Neural crest cell (in vitro differentiated cells): Measurements from ENCODE around the gene STEAP1. TPM values are rescaled to one million over a fixed set of nuclear protein-coding genes. Genes with fewer than 3 reads are reported as not detected.

Experiments used
- DNase-seq: peaks from one replicate; pipeline ENCODE4 v3.0.0; 2021; ENCODE audit warnings: low read depth, mixed read lengths, low spot score
- H3K27ac Mint-ChIP-seq: one replicate; pipeline ENCODE4 v1.8.0; 2021; ENCODE audit warnings: mild to moderate bottlenecking, mixed read lengths; ENCODE audit not compliant: unreplicated experiment
- H3K27me3 Mint-ChIP-seq: 2 replicates; pipeline ENCODE4 v1.8.0; 2021; ENCODE audit warnings: low read depth, mild to moderate bottlenecking, mixed read lengths
- H3K36me3 Mint-ChIP-seq: 2 replicates; pipeline ENCODE4 v1.8.0; 2021; ENCODE audit warnings: low read depth, mild to moderate bottlenecking, mixed read lengths
- H3K4me1 Mint-ChIP-seq: 2 replicates; pipeline ENCODE4 v1.8.0; 2021; ENCODE audit warnings: mixed read lengths
- H3K4me3 Mint-ChIP-seq: one replicate; pipeline ENCODE4 v1.8.0; 2021; ENCODE audit warnings: mild to moderate bottlenecking, mixed read lengths
- H3K9me3 Mint-ChIP-seq: 2 replicates; pipeline ENCODE4 v1.8.0; 2021; ENCODE audit warnings: mixed read lengths
- total RNA-seq: library from RNA; stranded (reverse); gene quantifications from 2 replicates; pipeline ENCODE4 v1.2.1, GENCODE V29; 2021
- TF ChIP-seq, protein P1 (sequence below): fragments of 200-600 bp; sonication (generic); conservative IDR thresholded peaks from 2 replicates; pipeline ENCODE4 v1.5.0; 2021; ENCODE audit warnings: antibody characterized with exemption, mild to moderate bottlenecking

STEAP1 gene
- total RNA-seq, 1 donor from 2014 or later = 2.4 TPM

DNA sequence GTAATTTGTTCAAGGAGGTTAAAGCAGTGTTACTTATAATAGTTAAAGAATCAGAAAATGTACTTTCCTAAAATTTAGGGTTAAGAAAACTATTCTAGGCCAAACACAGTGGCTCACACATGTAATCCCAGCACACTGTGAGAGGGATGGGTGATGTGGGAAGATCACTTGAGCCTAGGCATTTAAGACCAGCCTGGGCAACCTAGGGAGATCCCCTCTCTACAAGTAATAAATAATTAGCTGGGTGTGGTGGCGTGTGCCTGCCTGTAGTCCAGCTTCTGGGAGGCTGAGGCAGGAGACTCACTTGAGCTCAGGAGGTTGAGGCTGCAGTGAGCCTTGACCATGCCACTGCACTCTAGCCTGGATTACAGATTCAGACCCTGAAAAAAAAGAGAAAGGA lies 53.7 kb downstream of the STEAP1 start:
- TF ChIP-seq, protein P1, sequence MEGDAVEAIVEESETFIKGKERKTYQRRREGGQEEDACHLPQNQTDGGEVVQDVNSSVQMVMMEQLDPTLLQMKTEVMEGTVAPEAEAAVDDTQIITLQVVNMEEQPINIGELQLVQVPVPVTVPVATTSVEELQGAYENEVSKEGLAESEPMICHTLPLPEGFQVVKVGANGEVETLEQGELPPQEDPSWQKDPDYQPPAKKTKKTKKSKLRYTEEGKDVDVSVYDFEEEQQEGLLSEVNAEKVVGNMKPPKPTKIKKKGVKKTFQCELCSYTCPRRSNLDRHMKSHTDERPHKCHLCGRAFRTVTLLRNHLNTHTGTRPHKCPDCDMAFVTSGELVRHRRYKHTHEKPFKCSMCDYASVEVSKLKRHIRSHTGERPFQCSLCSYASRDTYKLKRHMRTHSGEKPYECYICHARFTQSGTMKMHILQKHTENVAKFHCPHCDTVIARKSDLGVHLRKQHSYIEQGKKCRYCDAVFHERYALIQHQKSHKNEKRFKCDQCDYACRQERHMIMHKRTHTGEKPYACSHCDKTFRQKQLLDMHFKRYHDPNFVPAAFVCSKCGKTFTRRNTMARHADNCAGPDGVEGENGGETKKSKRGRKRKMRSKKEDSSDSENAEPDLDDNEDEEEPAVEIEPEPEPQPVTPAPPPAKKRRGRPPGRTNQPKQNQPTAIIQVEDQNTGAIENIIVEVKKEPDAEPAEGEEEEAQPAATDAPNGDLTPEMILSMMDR = no peak
- peaks cover 2% of the 10 kb centered on the region for H3K9me3 Mint-ChIP-seq
- DNase-seq = no peak
- H3K36me3 Mint-ChIP-seq = peaks cover 2% of the 10 kb centered on the region
- peaks cover 30% of the 10 kb centered on the region for H3K27me3 Mint-ChIP-seq
- peaks cover 8% of the 10 kb centered on the region for H3K4me1 Mint-ChIP-seq
- H3K4me3 Mint-ChIP-seq = no peak overlapping the region
- H3K27ac Mint-ChIP-seq = no peak overlapping the region

DNA sequence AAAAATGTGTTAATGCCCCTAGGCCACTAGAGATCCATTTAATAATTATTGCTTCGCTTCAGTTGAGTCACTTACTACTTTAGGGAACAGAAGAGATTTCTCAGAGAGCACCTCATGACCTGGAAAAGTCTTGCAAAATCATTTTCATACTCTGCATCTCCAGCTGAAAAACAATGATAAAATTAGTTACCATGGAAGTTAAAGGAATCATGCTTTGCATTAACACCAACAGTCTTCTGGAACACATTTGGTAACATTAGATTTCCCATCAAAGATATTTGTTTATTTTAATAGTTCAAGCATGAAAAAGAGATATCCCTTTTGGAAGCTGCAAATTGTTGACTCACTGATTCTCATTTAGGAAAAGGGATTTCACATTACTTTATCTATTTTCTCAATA lies 55.5 kb downstream of the STEAP1 start:
- H3K36me3 Mint-ChIP-seq = peaks cover 2% of the 10 kb centered on the region
- TF ChIP-seq, protein P1 = no peak
- peaks cover 2% of the 10 kb centered on the region for H3K9me3 Mint-ChIP-seq
- peak overlapping the region; percentile 16 for H3K4me3 Mint-ChIP-seq
- DNase-seq = no peak
- H3K4me1 Mint-ChIP-seq = peaks cover 8% of the 10 kb centered on the region
- H3K27me3 Mint-ChIP-seq = peaks cover 30% of the 10 kb centered on the region
- no peak overlapping the region for H3K27ac Mint-ChIP-seq

- Mint-ChIP-seq H3K27me3 (peaks cover 30% of the 10 kb centered on the region), H3K4me1 (peaks cover 8% of the 10 kb centered on the region), H3K27ac (no peak overlapping the region), H3K4me3 (peak overlapping the region; percentile 66), H3K9me3 (no peaks in the 10 kb centered on the region), H3K36me3 (peaks cover 2% of the 10 kb centered on the region)
- no peak for DNase-seq
- TF ChIP-seq, protein P1 = no peak
Observed at GRCh38 chr7:90210475-90210874, 56.2 kb downstream of the STEAP1 start.

- Mint-ChIP-seq H3K4me1 (peaks cover 8% of the 10 kb centered on the region), H3K27me3 (peaks cover 28% of the 10 kb centered on the region), H3K9me3 (no peaks in the 10 kb centered on the region), H3K4me3 (peak overlapping the region; percentile 66), H3K36me3 (no peaks in the 10 kb centered on the region), H3K27ac (no peak overlapping the region)
- no peak for DNase-seq
- TF ChIP-seq, protein P1 = no peak
Observed at GRCh38 chr7:90210981-90211380, 56.7 kb downstream of the STEAP1 start.

DNA sequence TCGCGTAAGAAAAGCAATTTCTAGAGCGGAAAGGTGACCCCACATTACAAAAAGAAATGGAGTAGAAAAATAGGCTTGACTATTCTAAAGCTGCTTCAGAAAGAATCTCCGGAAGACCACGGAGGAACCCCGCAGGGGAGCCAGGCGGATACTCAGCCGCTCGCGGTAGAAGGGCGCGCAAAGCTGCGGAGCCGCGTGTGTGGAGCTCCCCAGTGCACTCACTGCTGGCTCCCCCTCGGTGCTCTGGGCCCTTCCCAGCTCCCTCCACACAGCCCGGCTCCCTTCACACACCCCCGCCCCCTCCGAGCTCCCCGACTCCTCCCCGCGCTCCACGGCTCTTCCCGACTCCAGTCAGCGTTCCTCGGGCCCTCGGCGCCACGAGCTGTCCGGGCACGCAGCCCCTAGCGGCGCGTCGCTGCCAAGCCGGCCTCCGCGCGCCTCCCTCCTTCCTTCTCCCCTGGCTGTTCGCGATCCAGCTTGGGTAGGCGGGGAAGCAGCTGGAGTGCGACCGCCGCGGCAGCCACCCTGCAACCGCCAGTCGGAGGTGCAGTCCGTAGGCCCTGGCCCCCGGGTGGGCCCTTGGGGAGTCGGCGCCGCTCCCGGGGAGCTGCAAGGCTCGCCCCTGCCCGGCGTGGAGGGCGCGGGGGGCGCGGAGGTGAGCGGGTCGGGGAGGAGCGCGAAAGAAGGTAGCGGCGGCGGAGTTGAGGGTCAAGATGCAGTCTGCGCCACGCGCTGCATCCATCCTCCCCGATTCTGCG lies 57.3 kb downstream of the STEAP1 start, which contains the start of gene STEAP2:
Gene STEAP2 (plus strand): TSS at position 350 of the 758 bp plus-strand sequence. CDS start 13,343 bp downstream, outside the sequence.
- TF ChIP-seq, protein P1 = peak; percentile 76
- Mint-ChIP-seq H3K27me3 (peaks cover 33% of the 10 kb centered on the region), H3K4me3 (peak within 1 kb of the TSS; percentile 66), H3K36me3 (no peaks in the 10 kb centered on the region), H3K27ac (no peak within 1 kb of the TSS), H3K4me1 (peaks cover 8% of the 10 kb centered on the region), H3K9me3 (no peaks in the 10 kb centered on the region)
- peak; percentile 82 for DNase-seq
